Panc1 (cell line): Measurements from ENCODE around the gene COL23A1. TPM values are rescaled to one million over a fixed set of nuclear protein-coding genes. Genes with fewer than 3 reads are reported as not detected.
A peak's percentile ranks its signal among the peaks of the same experiment; 100 is the strongest.

Experiments
- ATAC-seq: fragments of 200-7000 bp; cut with Tn5 transposase; 2 replicates; pipeline ENCODE4 v1.9.1; 2020; ENCODE audit warnings: mild to moderate bottlenecking, moderate library complexity
- BruUV-seq: library from RNA; stranded (reverse); fragments of 400-500 nt; replicated peaks from 2 replicates; lab custom pipeline; 2021; lab: Mats Ljungman, UMichigan
- CTCF ChIA-PET: fragments of 300-600 bp; sonication (Branson Sonifier 250); formaldehyde crosslinking; loops from one replicate; lab custom pipeline; 2022; ENCODE audit warnings: antibody characterized with exemption; lab: Charles Lee
- POLR2A ChIA-PET: fragments of 300-600 bp; sonication (Branson Sonifier 250); formaldehyde crosslinking; loops from one replicate; lab custom pipeline; 2022; ENCODE audit warnings: antibody characterized with exemption; lab: Charles Lee
- DNase-seq: peaks from one replicate; pipeline ENCODE4 v3.0.0-alpha.2; 2010; ENCODE audit warnings: low read depth, low spot score
- H3K27ac ChIP-seq: 2 replicates; pipeline ENCODE4 v1.5.1; 2011; ENCODE audit warnings: mild to moderate bottlenecking, low read length, inconsistent platforms
- H3K27me3 ChIP-seq: fragments of 200-500 bp; sonication (Bioruptor generic); 2 replicates; pipeline ENCODE4 v1.6.0; 2014; ENCODE audit warnings: low read length, inconsistent platforms; ENCODE audit not compliant: control insufficient read depth, insufficient read depth
- H3K36me3 ChIP-seq: fragments of 200-500 bp; sonication (Bioruptor generic); 2 replicates; pipeline ENCODE4 v1.5.1; 2014; ENCODE audit warnings: inconsistent platforms, mild to moderate bottlenecking, low read length, moderate library complexity; ENCODE audit not compliant: control insufficient read depth, insufficient read depth
- H3K4me1 ChIP-seq: 2 replicates; pipeline ENCODE4 v1.5.1; 2011; ENCODE audit warnings: inconsistent platforms, mild to moderate bottlenecking, low read length, moderate library complexity; ENCODE audit not compliant: control insufficient read depth, insufficient read depth
- H3K4me3 ChIP-seq, 2 experiments: 2 replicates each; pipeline ENCODE4 v1.5.1; 2011 to 2012; ENCODE audit warnings: low read depth in 2 of 2, low read length in 2 of 2, mild to moderate bottlenecking in 2 of 2, inconsistent platforms in 1 of 2, moderate library complexity in 1 of 2
- H3K9me3 ChIP-seq: fragments of 200-500 bp; sonication (Bioruptor generic); 2 replicates; pipeline ENCODE4 v1.5.1; 2014; ENCODE audit warnings: low read depth, mild to moderate bottlenecking, inconsistent platforms, low read length, moderate library complexity; ENCODE audit not compliant: control insufficient read depth, insufficient read depth
- CTCF ChIP-seq: fragments of 450-650 bp; IDR thresholded peaks from 2 replicates; pipeline ENCODE4 v1.5.1; 2017; ENCODE audit warnings: mild to moderate bottlenecking
- POLR2AphosphoS5 ChIP-seq: IDR thresholded peaks from 2 replicates; pipeline ENCODE4 v1.6.1; 2012; ENCODE audit warnings: mild to moderate bottlenecking, low read depth, low read length, moderate library complexity
- REST ChIP-seq, 2 experiments: IDR thresholded peaks; 2 replicates each; pipeline ENCODE4 v1.6.1; 2011 to 2012; ENCODE audit warnings: low read depth in 2 of 2, control low read depth in 1 of 2, low read length in 1 of 2, mild to moderate bottlenecking in 1 of 2, moderate library complexity in 1 of 2; ENCODE audit not compliant: insufficient read depth in 1 of 2
- SIN3A ChIP-seq: IDR thresholded peaks from 2 replicates; pipeline ENCODE4 v1.6.1; 2012; ENCODE audit warnings: low read depth, mild to moderate bottlenecking, low read length, moderate library complexity, borderline replicate concordance; ENCODE audit not compliant: insufficient read depth
- TCF7L2 ChIP-seq: IDR thresholded peaks from 2 replicates; pipeline ENCODE4 v1.6.1; 2011; ENCODE audit warnings: mild to moderate bottlenecking, low read depth, low read length, inconsistent platforms
- in situ Hi-C: cut with HindIII; loops from 2 replicates; pipeline ENCODE4 v1.10.0; 2016; ENCODE audit warnings: low sequenced_read_pairs, low pct_unique_long_range_greater_than_20kb
- intact Hi-C: fragments of 100-400 bp; cut with micrococcal nuclease; formaldehyde crosslinking; loops from one replicate; pipeline ENCODE4 v1.10.0; 2022; ENCODE audit not compliant: unreplicated experiment
- total RNA-seq: library from RNA; stranded (reverse); gene quantifications from one replicate; pipeline ENCODE4 v1.2.1, GENCODE V29; 2021; ENCODE audit not compliant: unreplicated experiment

Gene COL23A1
- total RNA-seq, 1 experiment from 2014 or later: 0.05 TPM

GRCh38 chr5:178536541-178537466 lies 53.4 kb downstream of the COL23A1 start:
- intact Hi-C loops: no loop called here
- no TSS peak for BruUV-seq
- ChIA-PET POLR2A (interaction anchor here (0.6 kb wide), 1 partner anchor 20 kb away, joined by 4 read pairs; no protein-coding TSS in a partner anchor), CTCF (no interaction called here)
- DNase-seq (no peak), ATAC-seq (peak; percentile 42; the same call in 1 of the 2 replicates)
- Histone ChIP-seq H3K27ac (no peak overlapping the region), H3K4me3 (no peak overlapping the region), H3K9me3 (no peaks in the 10 kb centered on the region), H3K36me3 (no peaks in the 10 kb centered on the region), H3K4me1 (no peaks in the 10 kb centered on the region), H3K27me3 (no peaks in the 10 kb centered on the region)
- in situ Hi-C loops: no loop called here
- TF ChIP-seq REST (IDR thresholded peaks at IDR 0.05; ENCODE audit: insufficient read depth in 1 of 2, low read depth in 2 of 2, low read length in 1 of 2) (no peak), SIN3A (no peak), TCF7L2 (no peak), POLR2AphosphoS5 (no peak), CTCF (no peak)

- BruUV-seq: no TSS peak
- Histone ChIP-seq H3K4me1 (no peaks in the 10 kb centered on the region), H3K4me3 (no peak overlapping the region), H3K27me3 (no peaks in the 10 kb centered on the region), H3K36me3 (no peaks in the 10 kb centered on the region), H3K27ac (no peak overlapping the region), H3K9me3 (no peaks in the 10 kb centered on the region)
- no peak for DNase-seq
- TF ChIP-seq SIN3A: no peak
- TF ChIP-seq POLR2AphosphoS5: no peak
- TF ChIP-seq REST (IDR thresholded peaks at IDR 0.05; ENCODE audit: insufficient read depth in 1 of 2, low read depth in 2 of 2, low read length in 1 of 2): no peak
- no peak for TF ChIP-seq TCF7L2
- TF ChIP-seq CTCF: no peak
- POLR2A ChIA-PET: no interaction called here
- in situ Hi-C loops: no loop called here
- CTCF ChIA-PET: no interaction called here
- no peak for ATAC-seq
- intact Hi-C loops: no loop called here
Observed at GRCh38 chr5:178535299-178536175, 54.7 kb downstream of the COL23A1 start.
